IPS-15b (cell line): ENCODE results near the gene HNRNPL.
"Not testable (repeated sequence)": the region's sequence is repeated elsewhere in the genome, so short reads cannot be mapped to it uniquely, and the experiment has no call there.

Experiments used
- H3K27me3 ChIP-seq: one replicate; pipeline ENCODE4 v1.6.1; 2013; ENCODE audit warnings: low read length; ENCODE audit not compliant: control insufficient read depth, insufficient read depth
- H3K36me3 ChIP-seq: one replicate; pipeline ENCODE4 v1.6.1; 2013; ENCODE audit warnings: low read length; ENCODE audit not compliant: control insufficient read depth, insufficient read depth
- H3K4me1 ChIP-seq: one replicate; pipeline ENCODE4 v1.6.1; 2013; ENCODE audit warnings: mild to moderate bottlenecking, low read length; ENCODE audit not compliant: control insufficient read depth, insufficient read depth
- H3K4me3 ChIP-seq: one replicate; pipeline ENCODE4 v1.5.1; 2013; ENCODE audit warnings: low read depth, low read length
- H3K9ac ChIP-seq: one replicate; pipeline ENCODE4 v1.6.1; 2013; ENCODE audit warnings: low read depth, mild to moderate bottlenecking, low read length
- H3K9me3 ChIP-seq: one replicate; pipeline ENCODE4 v1.6.1; 2013; ENCODE audit warnings: mild to moderate bottlenecking, low read length; ENCODE audit not compliant: control insufficient read depth, insufficient read depth

Gene HNRNPL

GRCh38 chr19:38812841-38813320, 36.9 kb downstream of the HNRNPL start, which contains the start of gene LGALS4:
TSS of gene LGALS4 (minus strand) at chr19:38812945. CDS start at chr19:38812886, 59 bp downstream.
- no peak within 1 kb of the TSS for H3K4me3 ChIP-seq
- no peaks in the 10 kb centered on the region for H3K27me3 ChIP-seq
- H3K9me3 ChIP-seq: no peaks in the 10 kb centered on the region
- H3K9ac ChIP-seq: no peak within 1 kb of the TSS
- peaks cover 18% of the 10 kb centered on the region for H3K36me3 ChIP-seq
- no peaks in the 10 kb centered on the region for H3K4me1 ChIP-seq

GRCh38 chr19:38812009-38812840, 37.6 kb downstream of the HNRNPL start:
- Histone ChIP-seq H3K9me3 (no peaks in the 10 kb centered on the region), H3K27me3 (no peaks in the 10 kb centered on the region), H3K4me3 (no peak overlapping the region), H3K9ac (no peak overlapping the region), H3K4me1 (no peaks in the 10 kb centered on the region), H3K36me3 (peaks cover 17% of the 10 kb centered on the region)

GRCh38 chr19:38809592-38810252, 40.1 kb downstream of the HNRNPL start:
- H3K36me3 ChIP-seq: no peaks in the 10 kb centered on the region
- no peaks in the 10 kb centered on the region for H3K27me3 ChIP-seq
- H3K4me3 ChIP-seq: no peak overlapping the region
- no peaks in the 10 kb centered on the region for H3K4me1 ChIP-seq
- H3K9me3 ChIP-seq: no peaks in the 10 kb centered on the region
- H3K9ac ChIP-seq: no peak overlapping the region

GRCh38 chr19:38808741-38809140, 41.0 kb downstream of the HNRNPL start:
- Histone ChIP-seq H3K9ac (no peak overlapping the region), H3K36me3 (no peaks in the 10 kb centered on the region), H3K4me1 (no peaks in the 10 kb centered on the region), H3K4me3 (no peak overlapping the region), H3K27me3 (no peaks in the 10 kb centered on the region), H3K9me3 (no peaks in the 10 kb centered on the region)

GRCh38 chr19:38807374-38808098, 42.2 kb downstream of the HNRNPL start:
- not testable (repeated sequence) for H3K27me3 ChIP-seq, H3K36me3 ChIP-seq, H3K9me3 ChIP-seq, H3K4me1 ChIP-seq, H3K4me3 ChIP-seq, H3K9ac ChIP-seq

GRCh38 chr19:38806371-38806770, 43.4 kb downstream of the HNRNPL start:
- Histone ChIP-seq H3K36me3 (no peaks in the 10 kb centered on the region), H3K27me3 (no peaks in the 10 kb centered on the region), H3K9ac (no peak overlapping the region), H3K9me3 (no peaks in the 10 kb centered on the region), H3K4me1 (no peaks in the 10 kb centered on the region), H3K4me3 (no peak overlapping the region)

- peaks cover 4% of the 10 kb centered on the region for H3K9me3 ChIP-seq
- no peak overlapping the region for H3K4me3 ChIP-seq
- H3K9ac ChIP-seq: no peak overlapping the region
- no peaks in the 10 kb centered on the region for H3K4me1 ChIP-seq
- peaks cover 2% of the 10 kb centered on the region for H3K27me3 ChIP-seq
- no peaks in the 10 kb centered on the region for H3K36me3 ChIP-seq
These were observed 44.6 kb downstream of the HNRNPL start for GRCh38 chr19:38805180-38805579.

GRCh38 chr19:38803543-38803942, 46.2 kb downstream of the HNRNPL start:
- Histone ChIP-seq H3K9ac (no peak overlapping the region), H3K27me3 (peaks cover 2% of the 10 kb centered on the region), H3K4me3 (no peak overlapping the region), H3K9me3 (peaks cover 4% of the 10 kb centered on the region), H3K4me1 (no peaks in the 10 kb centered on the region), H3K36me3 (no peaks in the 10 kb centered on the region)

- Histone ChIP-seq H3K9ac (no peak overlapping the region), H3K36me3 (no peaks in the 10 kb centered on the region), H3K4me3 (no peak overlapping the region), H3K27me3 (peaks cover 2% of the 10 kb centered on the region), H3K9me3 (peaks cover 4% of the 10 kb centered on the region), H3K4me1 (no peaks in the 10 kb centered on the region)
These were observed 48.3 kb downstream of the HNRNPL start for GRCh38 chr19:38801359-38802095.

DNA sequence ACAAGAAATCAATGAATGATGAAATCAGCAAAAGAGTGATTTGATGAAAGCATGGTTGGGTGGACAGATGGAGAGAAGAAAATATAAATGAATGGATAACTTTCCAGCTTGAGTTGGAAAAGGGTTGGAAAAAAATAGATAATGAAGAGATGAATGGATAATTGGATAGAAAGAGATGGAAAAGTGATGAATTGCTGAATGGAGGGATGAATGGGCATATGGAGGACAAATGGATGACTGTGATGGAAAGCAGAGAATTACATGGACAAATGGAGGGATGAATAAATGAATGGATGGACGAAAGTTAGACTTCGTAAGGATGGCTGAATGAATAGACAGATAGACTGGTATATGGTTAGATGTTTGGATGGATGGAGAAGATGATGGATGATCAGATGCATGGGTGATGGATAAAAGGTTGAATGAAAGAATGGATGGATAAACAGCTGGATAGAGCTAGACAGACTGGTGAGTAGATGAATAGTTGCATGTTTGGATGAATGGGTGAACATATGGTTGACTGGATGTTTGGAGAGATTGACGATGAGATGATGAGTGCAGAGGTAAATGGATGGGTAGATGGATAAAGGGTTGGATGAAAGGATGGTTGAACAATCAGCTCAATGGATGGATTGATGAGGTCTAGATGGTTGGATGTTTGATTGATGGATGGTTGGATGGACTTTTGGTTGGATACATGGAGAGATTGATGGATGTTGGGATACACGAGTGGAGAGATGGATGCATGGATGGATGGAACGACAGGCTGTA, 49.0 kb downstream of the HNRNPL start:
- H3K36me3 ChIP-seq: no peaks in the 10 kb centered on the region
- no peak overlapping the region for H3K4me3 ChIP-seq
- no peaks in the 10 kb centered on the region for H3K4me1 ChIP-seq
- no peak overlapping the region for H3K9ac ChIP-seq
- peaks cover 4% of the 10 kb centered on the region for H3K9me3 ChIP-seq
- peaks cover 2% of the 10 kb centered on the region for H3K27me3 ChIP-seq
